ENCODE results near the gene ADCY10.

DNA sequence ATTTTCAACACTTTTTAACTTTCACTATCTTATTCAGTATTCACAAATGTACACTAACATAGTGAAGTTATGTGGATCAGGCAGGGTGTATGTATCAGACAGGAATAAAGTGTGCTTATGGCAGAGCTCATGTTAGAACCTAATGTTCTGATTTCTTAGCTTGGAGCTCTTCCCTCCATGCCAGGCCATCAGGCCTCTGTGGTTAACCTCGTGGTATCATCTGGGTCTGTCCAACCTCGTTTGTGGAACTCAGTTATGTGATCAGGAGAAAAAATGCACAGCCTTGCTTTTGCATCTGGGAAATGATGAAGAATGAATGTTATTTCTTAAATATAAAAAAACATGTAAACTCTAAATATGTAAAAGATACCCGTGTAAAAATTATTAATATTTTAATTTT is 105.2 kb downstream of the ADCY10 start:
- TF ChIP-seq, protein P1, sequence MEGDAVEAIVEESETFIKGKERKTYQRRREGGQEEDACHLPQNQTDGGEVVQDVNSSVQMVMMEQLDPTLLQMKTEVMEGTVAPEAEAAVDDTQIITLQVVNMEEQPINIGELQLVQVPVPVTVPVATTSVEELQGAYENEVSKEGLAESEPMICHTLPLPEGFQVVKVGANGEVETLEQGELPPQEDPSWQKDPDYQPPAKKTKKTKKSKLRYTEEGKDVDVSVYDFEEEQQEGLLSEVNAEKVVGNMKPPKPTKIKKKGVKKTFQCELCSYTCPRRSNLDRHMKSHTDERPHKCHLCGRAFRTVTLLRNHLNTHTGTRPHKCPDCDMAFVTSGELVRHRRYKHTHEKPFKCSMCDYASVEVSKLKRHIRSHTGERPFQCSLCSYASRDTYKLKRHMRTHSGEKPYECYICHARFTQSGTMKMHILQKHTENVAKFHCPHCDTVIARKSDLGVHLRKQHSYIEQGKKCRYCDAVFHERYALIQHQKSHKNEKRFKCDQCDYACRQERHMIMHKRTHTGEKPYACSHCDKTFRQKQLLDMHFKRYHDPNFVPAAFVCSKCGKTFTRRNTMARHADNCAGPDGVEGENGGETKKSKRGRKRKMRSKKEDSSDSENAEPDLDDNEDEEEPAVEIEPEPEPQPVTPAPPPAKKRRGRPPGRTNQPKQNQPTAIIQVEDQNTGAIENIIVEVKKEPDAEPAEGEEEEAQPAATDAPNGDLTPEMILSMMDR (IDR thresholded peaks at IDR 0.05) = no peak
- no peak for TF ChIP-seq POLR2A (IDR thresholded peaks at IDR 0.05)

Measured in vagina (tissue), 2 donors.